Endodermal cell (in vitro differentiated cells): ENCODE results near the gene NCAPH2. TPM values are rescaled to one million over a fixed set of nuclear protein-coding genes. Genes with fewer than 3 reads are reported as not detected.
A peak's percentile ranks its signal among the peaks of the same experiment; 100 is the strongest.

Experiments
- DNase-seq: peaks from one replicate; pipeline ENCODE4 v3.0.0-alpha.2; 2017
- H3K27ac ChIP-seq: 2 replicates; pipeline ENCODE4 v1.5.1; 2013; ENCODE audit warnings: mild to moderate bottlenecking, low read depth, low read length, moderate library complexity
- H3K27me3 ChIP-seq: 2 replicates; pipeline ENCODE4 v1.6.1; 2013; ENCODE audit warnings: mild to moderate bottlenecking, low read length, moderate library complexity; ENCODE audit not compliant: insufficient read depth, control insufficient read depth, poor library complexity, severe bottlenecking
- H3K36me3 ChIP-seq: 2 replicates; pipeline ENCODE4 v1.7.0; 2013; ENCODE audit warnings: mild to moderate bottlenecking, low read length, moderate library complexity; ENCODE audit not compliant: control insufficient read depth, insufficient read depth
- H3K4me1 ChIP-seq: one replicate; pipeline ENCODE4 v1.7.0; 2013; ENCODE audit warnings: low read length; ENCODE audit not compliant: control insufficient read depth, insufficient read depth
- H3K4me3 ChIP-seq: 2 replicates; pipeline ENCODE4 v1.5.1; 2013; ENCODE audit warnings: mild to moderate bottlenecking, low read length, moderate library complexity
- H3K9ac ChIP-seq: 2 replicates; pipeline ENCODE4 v1.6.1; 2013; ENCODE audit warnings: mild to moderate bottlenecking, low read length, moderate library complexity; ENCODE audit not compliant: poor library complexity, severe bottlenecking; ENCODE audit errors: extremely low read depth
- H3K9me3 ChIP-seq: 2 replicates; pipeline ENCODE4 v1.6.1; 2013; ENCODE audit warnings: mild to moderate bottlenecking, low read length, moderate library complexity; ENCODE audit not compliant: control insufficient read depth
- H3K27ac Mint-ChIP-seq: 2 replicates; pipeline ENCODE4 v1.8.0; 2020; ENCODE audit warnings: mixed read lengths
- H3K27me3 Mint-ChIP-seq: 2 replicates; pipeline ENCODE4 v1.8.0; 2021; ENCODE audit warnings: mild to moderate bottlenecking, mixed read lengths; ENCODE audit not compliant: insufficient read depth
- H3K36me3 Mint-ChIP-seq: 2 replicates; pipeline ENCODE4 v1.8.0; 2020; ENCODE audit warnings: low read depth, mixed read lengths
- H3K4me1 Mint-ChIP-seq: 2 replicates; pipeline ENCODE4 v1.8.0; 2020; ENCODE audit warnings: mixed read lengths
- H3K4me3 Mint-ChIP-seq: 2 replicates; pipeline ENCODE4 v1.8.0; 2020; ENCODE audit warnings: mild to moderate bottlenecking, moderate library complexity, mixed read lengths
- H3K9me3 Mint-ChIP-seq: 2 replicates; pipeline ENCODE4 v1.8.0; 2020; ENCODE audit warnings: mild to moderate bottlenecking, mixed read lengths
- WGBS, 2 experiments: methylation state at CpG; one replicate each; pipeline versions ENCODE4 v1.1.5 to v1.1.7; 2013; ENCODE audit warnings: missing lambda C conversion rate in 2 of 2, mixed read lengths in 1 of 2; ENCODE audit not compliant: insufficient coverage in 1 of 2, insufficient read length in 1 of 2; 5-methylcytosine and 5-hydroxymethylcytosine counted together
- total RNA-seq, 2 donors: library from RNA; stranded (reverse); fragmentation: NEBNext Ultra II Directional in 1 of 2; extraction: Animal tissue kit (Norgen Biotek cat#: 25700) in 1 of 2; gene quantifications; 2 replicates in 1 of 2; 3 replicates in 1 of 2; pipeline ENCODE4 v1.2.1, GENCODE V29; 2021
- TF ChIP-seq, protein P1 (sequence below): fragments of 200-600 bp; sonication (generic); conservative IDR thresholded peaks from 2 replicates; pipeline ENCODE4 v1.5.0; 2021; ENCODE audit warnings: antibody characterized with exemption, mild to moderate bottlenecking

NCAPH2 gene
- total RNA-seq, 2 donors from 2014 or later: 63.3 to 73.1 TPM

- no peaks in the 10 kb centered on the region for H3K9me3 ChIP-seq
- no peak overlapping the region for H3K27ac ChIP-seq
- H3K27ac Mint-ChIP-seq: peak overlapping the region; percentile 3
- no peaks in the 10 kb centered on the region for H3K36me3 ChIP-seq
- WGBS, 2 experiments: 87 to 91% methylated on average over 7 to 18 of the region's 34 CpGs
- peaks cover 55% of the 10 kb centered on the region for H3K27me3 Mint-ChIP-seq
- peaks cover 9% of the 10 kb centered on the region for H3K4me1 Mint-ChIP-seq
- H3K9ac ChIP-seq: no peak overlapping the region
- H3K9me3 Mint-ChIP-seq: no peaks in the 10 kb centered on the region
- H3K4me3 Mint-ChIP-seq: peak overlapping the region; percentile 25
- no peaks in the 10 kb centered on the region for H3K4me1 ChIP-seq
- no peak overlapping the region for H3K4me3 ChIP-seq
- no peak for DNase-seq
- H3K27me3 ChIP-seq: peaks cover 34% of the 10 kb centered on the region
- no peaks in the 10 kb centered on the region for H3K36me3 Mint-ChIP-seq
- TF ChIP-seq, protein P1, sequence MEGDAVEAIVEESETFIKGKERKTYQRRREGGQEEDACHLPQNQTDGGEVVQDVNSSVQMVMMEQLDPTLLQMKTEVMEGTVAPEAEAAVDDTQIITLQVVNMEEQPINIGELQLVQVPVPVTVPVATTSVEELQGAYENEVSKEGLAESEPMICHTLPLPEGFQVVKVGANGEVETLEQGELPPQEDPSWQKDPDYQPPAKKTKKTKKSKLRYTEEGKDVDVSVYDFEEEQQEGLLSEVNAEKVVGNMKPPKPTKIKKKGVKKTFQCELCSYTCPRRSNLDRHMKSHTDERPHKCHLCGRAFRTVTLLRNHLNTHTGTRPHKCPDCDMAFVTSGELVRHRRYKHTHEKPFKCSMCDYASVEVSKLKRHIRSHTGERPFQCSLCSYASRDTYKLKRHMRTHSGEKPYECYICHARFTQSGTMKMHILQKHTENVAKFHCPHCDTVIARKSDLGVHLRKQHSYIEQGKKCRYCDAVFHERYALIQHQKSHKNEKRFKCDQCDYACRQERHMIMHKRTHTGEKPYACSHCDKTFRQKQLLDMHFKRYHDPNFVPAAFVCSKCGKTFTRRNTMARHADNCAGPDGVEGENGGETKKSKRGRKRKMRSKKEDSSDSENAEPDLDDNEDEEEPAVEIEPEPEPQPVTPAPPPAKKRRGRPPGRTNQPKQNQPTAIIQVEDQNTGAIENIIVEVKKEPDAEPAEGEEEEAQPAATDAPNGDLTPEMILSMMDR: no peak
Measured at GRCh38 chr22:50561401-50562358, 53.7 kb downstream of the NCAPH2 start.

GRCh38 chr22:50562523-50563412, 54.7 kb downstream of the NCAPH2 start, which contains the start of gene SYCE3:
SYCE3 (minus strand) TSS chr22:50562919; CDS start chr22:50556405, 6,514 bp downstream.
- peak within 1 kb of the TSS; percentile 93 for H3K4me3 ChIP-seq
- Mint-ChIP-seq H3K4me3 (peak within 1 kb of the TSS; percentile 86), H3K36me3 (peaks cover 3% of the 10 kb centered on the region), H3K27ac (peak within 1 kb of the TSS; percentile 65), H3K4me1 (peaks cover 9% of the 10 kb centered on the region), H3K27me3 (peaks cover 55% of the 10 kb centered on the region), H3K9me3 (no peaks in the 10 kb centered on the region)
- no peaks in the 10 kb centered on the region for H3K4me1 ChIP-seq
- H3K9me3 ChIP-seq: no peaks in the 10 kb centered on the region
- DNase-seq: peak; percentile 99
- no peak within 1 kb of the TSS for H3K27ac ChIP-seq
- H3K27me3 ChIP-seq: peaks cover 34% of the 10 kb centered on the region
- peaks cover 4% of the 10 kb centered on the region for H3K36me3 ChIP-seq
- H3K9ac ChIP-seq: peak within 1 kb of the TSS; percentile 41
- TF ChIP-seq, protein P1: peak; percentile 98
- WGBS, 2 experiments: 3 to 8% methylated on average over 15 to 56 of the region's 61 CpGs
